Ovary (tissue), 9 donors: ENCODE results near the gene KIAA1671. TPM values are rescaled to one million over a fixed set of nuclear protein-coding genes. Genes with fewer than 3 reads are reported as not detected.
"Not testable (repeated sequence)": the region's sequence is repeated elsewhere in the genome, so short reads cannot be mapped to it uniquely, and the experiment has no call there.

Experiments used
- DNase-seq, 5 donors: peaks; one replicate each; pipeline ENCODE4 v3.0.0-alpha.2; 2019 to 2020
- H3K27ac ChIP-seq, 2 donors: fragments of 200-600 bp; one replicate each; pipeline versions ENCODE4 v1.5.1 to v1.8.0; 2019 to 2022
- H3K27me3 ChIP-seq: fragments of 200-600 bp; one replicate; pipeline ENCODE4 v1.8.0; 2022
- H3K36me3 ChIP-seq: fragments of 200-600 bp; sonication (generic); one replicate; pipeline ENCODE4 v1.5.1; 2019
- H3K4me1 ChIP-seq: one replicate; pipeline ENCODE4 v1.8.1; 2013; ENCODE audit warnings: mild to moderate bottlenecking, moderate library complexity; ENCODE audit not compliant: insufficient read depth
- H3K4me3 ChIP-seq: fragments of 200-600 bp; sonication (generic); one replicate; pipeline ENCODE4 v1.5.1; 2017
- H3K9me3 ChIP-seq, 2 donors: fragments of 200-600 bp in 1 of 2; sonication (generic) in 1 of 2; one replicate each; pipeline versions ENCODE4 v1.5.1 to v1.8.1; 2013 to 2019; ENCODE audit warnings: mild to moderate bottlenecking in 1 of 2, moderate library complexity in 1 of 2
- CTCF ChIP-seq, 3 donors: fragments of 450-650 bp in 2 of 3; fragments of 200-600 bp in 1 of 3; IDR thresholded peaks; one replicate each; pipeline versions ENCODE4 v1.5.1 to v1.8.0; 2016 to 2022; ENCODE audit warnings: antibody characterized with exemption in 3 of 3, mild to moderate bottlenecking in 1 of 3
- EP300 ChIP-seq: sonication (generic); formaldehyde crosslinking; IDR thresholded peaks from one replicate; pipeline ENCODE4 v1.6.1; 2017; ENCODE audit warnings: antibody characterized with exemption
- POLR2A ChIP-seq: fragments of 450-650 bp; IDR thresholded peaks from one replicate; pipeline ENCODE4 v1.6.1; 2017; ENCODE audit warnings: antibody characterized with exemption, mild to moderate bottlenecking, moderate library complexity
- WGBS, 3 donors: extraction: QIAGEN DNeasy Blood & Tissue Kit in 1 of 3; methylation state at CpG; one replicate each; pipeline versions ENCODE4 v1.1.5 to v1.1.7; 2013 to 2017; 5-methylcytosine and 5-hydroxymethylcytosine counted together
- intact Hi-C, 4 donors: fragments of 100-400 bp; cut with DNase I; formaldehyde crosslinking; loops; one replicate each; pipeline versions ENCODE4 v1.11.0 to v1.15.1; 2022 to 2023
- polyA plus RNA-seq, 2 donors: library from polyadenylated mRNA; stranded (reverse); fragments of 200-250 nt in 1 of 2; fragments of 350-450 nt in 1 of 2; fragmentation: Illumina TruSeq in 1 of 2; extraction: RNeasy Lipid Tissue Mini Kit (QIAGEN cat#74804) in 1 of 2; gene quantifications; one replicate each; pipeline ENCODE4 v1.2.3, GENCODE V29; 2013 to 2014
- total RNA-seq, 7 donors: library from RNA; depleted of rRNA in 2 of 7; stranded (reverse); fragments of >200 nt in 2 of 7; fragmentation: NEBNext Ultra II Directional in 3 of 7; extraction: Animal tissue kit (Norgen Biotek cat#: 25700) in 3 of 7; gene quantifications; one replicate each; pipeline versions ENCODE4 v1.1.0 to v1.2.4, GENCODE V29; 2016 to 2023
- donor health status: DM: no; HTN: no; CAD: no; lungs with moderate emphysema.
- donor health status: DM: no; HTN: no; CAD: no.
- donor health status: Bipolar disorder and iron deficiency.
- donor health status: DM: yes; HTN: yes; CAD: no.
- donor health status: DM: no; HTN: no; CAD: no.
- donor health status: DM: yes; HTN: yes; CAD: no.

The KIAA1671 gene
- total and polyA plus RNA-seq, 9 donors: 9.8 to 27.9 (median 24.5) TPM

- 77 to 81% (median 81%) methylated on average over 5 of the region's 5 CpGs for WGBS, 3 donors
- Histone ChIP-seq H3K9me3 (no peaks in the 10 kb centered on the region), H3K36me3 (no peaks in the 10 kb centered on the region), H3K27me3 (no peaks in the 10 kb centered on the region), H3K4me1 (no peaks in the 10 kb centered on the region), H3K4me3 (no peak overlapping the region), H3K27ac (no peak overlapping the region)
- intact Hi-C loops: no loop called here
- TF ChIP-seq POLR2A: no peak
- TF ChIP-seq EP300: no peak
- TF ChIP-seq CTCF (IDR thresholded peaks at IDR 0.05): no peak
- DNase-seq: no peak
Measured at GRCh38 chr22:25232301-25232700, 279.8 kb downstream of the KIAA1671 start.

- H3K4me3 ChIP-seq, H3K27me3 ChIP-seq, H3K27ac ChIP-seq, H3K4me1 ChIP-seq, intact Hi-C loops, H3K36me3 ChIP-seq, H3K9me3 ChIP-seq, DNase-seq: not testable (repeated sequence)
Measured at GRCh38 chr22:25233706-25234105, 281.2 kb downstream of the KIAA1671 start.

GRCh38 chr22:25235547-25236290 is 283.2 kb downstream of the KIAA1671 start:
- Histone ChIP-seq H3K9me3 (no peaks in the 10 kb centered on the region), H3K4me1 (no peaks in the 10 kb centered on the region), H3K27ac (no peak overlapping the region), H3K4me3 (no peak overlapping the region), H3K36me3 (no peaks in the 10 kb centered on the region), H3K27me3 (no peaks in the 10 kb centered on the region)
- 9 to 10% (median 10%) methylated on average over 30 of the region's 30 CpGs for WGBS, 3 donors
- peak in 1 of 3 donors; percentile 20 for TF ChIP-seq CTCF (IDR thresholded peaks at IDR 0.05)
- TF ChIP-seq POLR2A: no peak
- no peak for TF ChIP-seq EP300
- intact Hi-C loops: no loop called here
- peak; percentile 32 to 76 (median 50) for DNase-seq

GRCh38 chr22:25236417-25236816 is 283.9 kb downstream of the KIAA1671 start:
- Histone ChIP-seq H3K4me3 (no peak overlapping the region), H3K36me3 (no peaks in the 10 kb centered on the region), H3K9me3 (no peaks in the 10 kb centered on the region), H3K27me3 (no peaks in the 10 kb centered on the region), H3K27ac (no peak overlapping the region), H3K4me1 (no peaks in the 10 kb centered on the region)
- intact Hi-C loops: no loop called here
- no peak for DNase-seq
- 83 to 88% (median 84%) methylated on average over 6 of the region's 6 CpGs for WGBS, 3 donors
- no peak for TF ChIP-seq POLR2A
- no peak for TF ChIP-seq CTCF (IDR thresholded peaks at IDR 0.05)
- no peak for TF ChIP-seq EP300

GRCh38 chr22:25237503-25237902 is 285.0 kb downstream of the KIAA1671 start:
- no peaks in the 10 kb centered on the region for H3K27me3 ChIP-seq
- intact Hi-C loops: no loop called here
- 79 to 88% (median 83%) methylated on average over 4 of the region's 4 CpGs for WGBS, 3 donors
- H3K27ac ChIP-seq: no peak overlapping the region
- H3K9me3 ChIP-seq: no peaks in the 10 kb centered on the region
- TF ChIP-seq POLR2A (no peak), CTCF (IDR thresholded peaks at IDR 0.05) (no peak), EP300 (no peak)
- DNase-seq: no peak
- H3K36me3 ChIP-seq: no peaks in the 10 kb centered on the region
- no peak overlapping the region for H3K4me3 ChIP-seq
- H3K4me1 ChIP-seq: no peaks in the 10 kb centered on the region

GRCh38 chr22:25238058-25238457 is 285.5 kb downstream of the KIAA1671 start:
- 62 to 72% (median 69%) methylated on average over 9 of the region's 9 CpGs for WGBS, 3 donors

More at GRCh38 chr22:25238058-25238457, 285.5 kb downstream of the KIAA1671 start:
- intact Hi-C loops, H3K4me3 ChIP-seq, H3K36me3 ChIP-seq, H3K9me3 ChIP-seq, H3K4me1 ChIP-seq, H3K27me3 ChIP-seq, DNase-seq, H3K27ac ChIP-seq: not testable (repeated sequence)
